Liver (tissue), 9 donors: Measurements from ENCODE around the gene CD80. TPM values are rescaled to one million over a fixed set of nuclear protein-coding genes. Genes with fewer than 3 reads are reported as not detected.

Source experiments
- DNase-seq: peaks from one replicate; pipeline ENCODE4 v3.0.0-alpha.2; 2017; ENCODE audit warnings: low spot score
- H3K27ac ChIP-seq, 2 donors: one replicate each; pipeline ENCODE4 v1.7.0; 2013; ENCODE audit warnings: inconsistent platforms in 2 of 2, low read length in 2 of 2, control low read depth in 1 of 2, low read depth in 1 of 2, mild to moderate bottlenecking in 1 of 2
- H3K27me3 ChIP-seq, 4 donors: one replicate each; pipeline versions ENCODE4 v1.6.1 to v1.7.0; 2013; ENCODE audit warnings: low read length in 3 of 4, inconsistent platforms in 1 of 4, mild to moderate bottlenecking in 1 of 4, moderate library complexity in 1 of 4; ENCODE audit not compliant: control insufficient read depth in 4 of 4, insufficient read depth in 4 of 4
- H3K36me3 ChIP-seq, 4 donors: one replicate each; pipeline versions ENCODE4 v1.6.1 to v1.7.0; 2013; ENCODE audit warnings: low read length in 3 of 4, mild to moderate bottlenecking in 3 of 4, low read depth in 1 of 4, moderate library complexity in 1 of 4; ENCODE audit not compliant: control insufficient read depth in 4 of 4, insufficient read depth in 3 of 4
- H3K4me1 ChIP-seq, 4 donors: one replicate each; pipeline versions ENCODE4 v1.6.1 to v1.7.0; 2013; ENCODE audit warnings: low read length in 3 of 4, mild to moderate bottlenecking in 3 of 4, moderate library complexity in 1 of 4; ENCODE audit not compliant: control insufficient read depth in 4 of 4, insufficient read depth in 4 of 4
- H3K4me3 ChIP-seq, 3 donors: one replicate each; pipeline versions ENCODE4 v1.6.1 to v1.7.0; 2013; ENCODE audit warnings: low read length in 3 of 3, control low read depth in 1 of 3, low read depth in 1 of 3, mild to moderate bottlenecking in 1 of 3
- H3K9ac ChIP-seq, 2 donors: one replicate each; pipeline ENCODE4 v1.7.0; 2013; ENCODE audit warnings: low read length in 2 of 2, mild to moderate bottlenecking in 2 of 2, moderate library complexity in 2 of 2, control low read depth in 1 of 2, low read depth in 1 of 2
- H3K9me3 ChIP-seq, 4 donors: one replicate each; pipeline versions ENCODE4 v1.6.1 to v1.7.0; 2013; ENCODE audit warnings: low read length in 3 of 4; ENCODE audit not compliant: control insufficient read depth in 4 of 4
- ATF3 ChIP-seq: IDR thresholded peaks from 2 replicates; pipeline ENCODE4 v1.6.1; 2016; ENCODE audit warnings: antibody characterized with exemption
- EGR1 ChIP-seq, 2 donors: IDR thresholded peaks; 2 replicates each; pipeline ENCODE4 v1.6.1; 2016 to 2018; ENCODE audit warnings: antibody characterized with exemption in 2 of 2, low read depth in 2 of 2
- FOXA1 ChIP-seq: IDR thresholded peaks from 2 replicates; pipeline ENCODE4 v1.6.1; 2016; ENCODE audit warnings: antibody characterized with exemption
- FOXA2 ChIP-seq: IDR thresholded peaks from 2 replicates; pipeline ENCODE4 v1.6.1; 2016; ENCODE audit warnings: antibody characterized with exemption
- GABPA ChIP-seq, 2 donors: IDR thresholded peaks in 1 of 2; conservative IDR thresholded peaks in 1 of 2; 2 replicates each; pipeline ENCODE4 v1.6.1; 2016; ENCODE audit warnings: antibody characterized with exemption in 2 of 2, mild to moderate bottlenecking in 1 of 2, moderate library complexity in 1 of 2
- HNF4A ChIP-seq, 2 donors: conservative IDR thresholded peaks; 2 replicates each; pipeline ENCODE4 v1.6.1; 2016; ENCODE audit warnings: antibody characterized with exemption in 2 of 2, mild to moderate bottlenecking in 2 of 2
- HNF4G ChIP-seq: IDR thresholded peaks from 2 replicates; pipeline ENCODE4 v1.6.1; 2016; ENCODE audit warnings: antibody characterized with exemption
- JUND ChIP-seq, 2 donors: IDR thresholded peaks; 2 replicates each; pipeline ENCODE4 v1.6.1; 2016; ENCODE audit warnings: antibody characterized with exemption in 2 of 2
- NR2F2 ChIP-seq: IDR thresholded peaks from 2 replicates; pipeline ENCODE4 v1.6.1; 2016; ENCODE audit warnings: antibody characterized with exemption
- RAD21 ChIP-seq, 2 donors: IDR thresholded peaks; 2 replicates each; pipeline ENCODE4 v1.6.1; 2016; ENCODE audit warnings: antibody characterized with exemption in 2 of 2, mild to moderate bottlenecking in 2 of 2
- REST ChIP-seq: IDR thresholded peaks from 2 replicates; pipeline ENCODE4 v1.6.1; 2016; ENCODE audit warnings: antibody characterized with exemption, mild to moderate bottlenecking
- RXRA ChIP-seq, 2 donors: IDR thresholded peaks; 2 replicates each; pipeline ENCODE4 v1.6.1; 2017 to 2018; ENCODE audit warnings: antibody characterized with exemption in 2 of 2, mild to moderate bottlenecking in 1 of 2
- SP1 ChIP-seq: IDR thresholded peaks from 2 replicates; pipeline ENCODE4 v1.6.1; 2018; ENCODE audit warnings: antibody characterized with exemption, mild to moderate bottlenecking
- TAF1 ChIP-seq: conservative IDR thresholded peaks from 2 replicates; pipeline ENCODE4 v1.6.1; 2016; ENCODE audit warnings: antibody characterized with exemption, mild to moderate bottlenecking
- YY1 ChIP-seq: IDR thresholded peaks from 2 replicates; pipeline ENCODE4 v1.6.1; 2016; ENCODE audit warnings: antibody characterized with exemption, mild to moderate bottlenecking
- WGBS: extraction: QIAGEN DNeasy Blood & Tissue Kit; methylation state at CpG from one replicate; pipeline ENCODE4 v1.1.7; 2013; 5-methylcytosine and 5-hydroxymethylcytosine counted together
- polyA plus RNA-seq, 2 donors: library from polyadenylated mRNA; stranded (reverse) in 1 of 2; unstranded in 1 of 2; fragments of 200-250 nt in 1 of 2; fragments of >200 nt in 1 of 2; fragmentation: Nextera tagmentation in 1 of 2; extraction: Ambion mirVana in 1 of 2; gene quantifications; one replicate each; pipeline versions ENCODE4 v1.2.1 to v1.2.3, GENCODE V29; 2013 to 2015
- total RNA-seq, 2 donors: library from RNA; depleted of rRNA; stranded (reverse); fragments of >200 nt; gene quantifications; one replicate each; pipeline ENCODE4 v1.2.3, GENCODE V29; 2014
- TF ChIP-seq, protein P1 (sequence below): IDR thresholded peaks from 2 replicates; pipeline ENCODE4 v1.6.1; 2016; ENCODE audit warnings: antibody characterized with exemption
- TF ChIP-seq, protein P2 (sequence below): fragments of 150-350 bp; IDR thresholded peaks from 2 replicates; pipeline ENCODE4 v1.5.1; 2017; ENCODE audit warnings: improper control_type of control experiment, low read depth, low read length; ENCODE audit not compliant: missing input control
- TF ChIP-seq, protein P3 (sequence below): IDR thresholded peaks from 2 replicates; pipeline ENCODE4 v1.6.1; 2016; ENCODE audit warnings: antibody characterized with exemption
- donor health status: healthy.
- donor health status: healthy.
- donor health status: healthy.
- donor health status: healthy.
- donor health status: healthy.

CD80 gene
- total and polyA plus RNA-seq, 4 donors, result 0.21 to 1.5 (median 0.61) TPM

- Histone ChIP-seq H3K9me3 (no peaks in the 10 kb centered on the region), H3K27ac (no peak overlapping the region), H3K4me1 (no peaks in the 10 kb centered on the region), H3K9ac (no peak overlapping the region), H3K4me3 (no peak overlapping the region), H3K27me3 (no peaks in the 10 kb centered on the region), H3K36me3 (peaks cover 0 to 5% (median under 1%) of the 10 kb centered on the region in 4 donors)
- TF ChIP-seq FOXA1 (no peak), ATF3 (no peak), HNF4G (no peak), JUND (IDR thresholded peaks at IDR 0.05) (no peak), RXRA (IDR thresholded peaks at IDR 0.05) (no peak), RAD21 (IDR thresholded peaks at IDR 0.05) (no peak), EGR1 (IDR thresholded peaks at IDR 0.05; ENCODE audit: low read depth in 2 of 2) (no peak), TAF1 (no peak), NR2F2 (no peak), GABPA (IDR thresholded peaks at IDR 0.05 in 1 of 2, conservative IDR thresholded peaks at IDR 0.05 in 1 of 2) (no peak), SP1 (no peak)
- TF ChIP-seq, protein P1, sequence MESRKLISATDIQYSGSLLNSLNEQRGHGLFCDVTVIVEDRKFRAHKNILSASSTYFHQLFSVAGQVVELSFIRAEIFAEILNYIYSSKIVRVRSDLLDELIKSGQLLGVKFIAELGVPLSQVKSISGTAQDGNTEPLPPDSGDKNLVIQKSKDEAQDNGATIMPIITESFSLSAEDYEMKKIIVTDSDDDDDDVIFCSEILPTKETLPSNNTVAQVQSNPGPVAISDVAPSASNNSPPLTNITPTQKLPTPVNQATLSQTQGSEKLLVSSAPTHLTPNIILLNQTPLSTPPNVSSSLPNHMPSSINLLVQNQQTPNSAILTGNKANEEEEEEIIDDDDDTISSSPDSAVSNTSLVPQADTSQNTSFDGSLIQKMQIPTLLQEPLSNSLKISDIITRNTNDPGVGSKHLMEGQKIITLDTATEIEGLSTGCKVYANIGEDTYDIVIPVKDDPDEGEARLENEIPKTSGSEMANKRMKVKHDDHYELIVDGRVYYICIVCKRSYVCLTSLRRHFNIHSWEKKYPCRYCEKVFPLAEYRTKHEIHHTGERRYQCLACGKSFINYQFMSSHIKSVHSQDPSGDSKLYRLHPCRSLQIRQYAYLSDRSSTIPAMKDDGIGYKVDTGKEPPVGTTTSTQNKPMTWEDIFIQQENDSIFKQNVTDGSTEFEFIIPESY, result no peak
- TF ChIP-seq, protein P2, sequence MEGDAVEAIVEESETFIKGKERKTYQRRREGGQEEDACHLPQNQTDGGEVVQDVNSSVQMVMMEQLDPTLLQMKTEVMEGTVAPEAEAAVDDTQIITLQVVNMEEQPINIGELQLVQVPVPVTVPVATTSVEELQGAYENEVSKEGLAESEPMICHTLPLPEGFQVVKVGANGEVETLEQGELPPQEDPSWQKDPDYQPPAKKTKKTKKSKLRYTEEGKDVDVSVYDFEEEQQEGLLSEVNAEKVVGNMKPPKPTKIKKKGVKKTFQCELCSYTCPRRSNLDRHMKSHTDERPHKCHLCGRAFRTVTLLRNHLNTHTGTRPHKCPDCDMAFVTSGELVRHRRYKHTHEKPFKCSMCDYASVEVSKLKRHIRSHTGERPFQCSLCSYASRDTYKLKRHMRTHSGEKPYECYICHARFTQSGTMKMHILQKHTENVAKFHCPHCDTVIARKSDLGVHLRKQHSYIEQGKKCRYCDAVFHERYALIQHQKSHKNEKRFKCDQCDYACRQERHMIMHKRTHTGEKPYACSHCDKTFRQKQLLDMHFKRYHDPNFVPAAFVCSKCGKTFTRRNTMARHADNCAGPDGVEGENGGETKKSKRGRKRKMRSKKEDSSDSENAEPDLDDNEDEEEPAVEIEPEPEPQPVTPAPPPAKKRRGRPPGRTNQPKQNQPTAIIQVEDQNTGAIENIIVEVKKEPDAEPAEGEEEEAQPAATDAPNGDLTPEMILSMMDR, result no peak
- WGBS, result 88% methylated on average over 2 of the region's 2 CpGs
- no peak for DNase-seq
Observed at GRCh38 chr3:119530456-119530855, 29.0 kb downstream of the CD80 start.

- Histone ChIP-seq H3K27ac (no peak overlapping the region), H3K9me3 (no peaks in the 10 kb centered on the region), H3K4me3 (no peak overlapping the region)
Observed at GRCh38 chr3:119529883-119530282, 29.5 kb downstream of the CD80 start.

More at GRCh38 chr3:119529883-119530282, 29.5 kb downstream of the CD80 start:
- peaks cover 0 to 5% (median under 1%) of the 10 kb centered on the region in 4 donors for H3K36me3 ChIP-seq
- no peaks in the 10 kb centered on the region for H3K27me3 ChIP-seq
- no peak overlapping the region for H3K9ac ChIP-seq
- H3K4me1 ChIP-seq, result no peaks in the 10 kb centered on the region
- no peak for DNase-seq
- TF ChIP-seq, protein P1, result no peak
- TF ChIP-seq ATF3 (no peak), HNF4A (conservative IDR thresholded peaks at IDR 0.05) (no peak), SP1 (no peak), HNF4G (no peak), RAD21 (IDR thresholded peaks at IDR 0.05) (no peak), GABPA (IDR thresholded peaks at IDR 0.05 in 1 of 2, conservative IDR thresholded peaks at IDR 0.05 in 1 of 2) (no peak), FOXA1 (no peak), RXRA (IDR thresholded peaks at IDR 0.05) (no peak), JUND (IDR thresholded peaks at IDR 0.05) (no peak), REST (no peak), EGR1 (IDR thresholded peaks at IDR 0.05; ENCODE audit: low read depth in 2 of 2) (no peak), YY1 (no peak), NR2F2 (no peak), TAF1 (no peak), FOXA2 (no peak)
- TF ChIP-seq, protein P2, result no peak
- TF ChIP-seq, protein P3, sequence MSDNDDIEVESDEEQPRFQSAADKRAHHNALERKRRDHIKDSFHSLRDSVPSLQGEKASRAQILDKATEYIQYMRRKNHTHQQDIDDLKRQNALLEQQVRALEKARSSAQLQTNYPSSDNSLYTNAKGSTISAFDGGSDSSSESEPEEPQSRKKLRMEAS, result no peak
